ACC112 (cell line): ENCODE measurements around the gene PDGFC.

Source experiments
- H2AFZ ChIP-seq: fragments of 200-600 bp; sonication (generic); one replicate; pipeline ENCODE4 v1.6.0; 2017; ENCODE audit warnings: antibody characterized with exemption, low read length; ENCODE audit not compliant: unreplicated experiment
- H3K27ac ChIP-seq: fragments of 200-600 bp; sonication (generic); 2 replicates; pipeline ENCODE4 v1.5.1; 2014; ENCODE audit warnings: low read depth, mild to moderate bottlenecking, antibody characterized with exemption, low read length, moderate library complexity
- H3K27me3 ChIP-seq: fragments of 200-600 bp; sonication (generic); 2 replicates; pipeline ENCODE4 v1.6.1; 2014; ENCODE audit warnings: mild to moderate bottlenecking, antibody characterized with exemption, low read length, moderate library complexity, mixed read lengths; ENCODE audit not compliant: insufficient read depth
- H3K36me3 ChIP-seq: fragments of 200-600 bp; sonication (generic); 2 replicates; pipeline ENCODE4 v1.6.1; 2016; ENCODE audit warnings: mild to moderate bottlenecking, antibody characterized with exemption, low read length, moderate library complexity, mixed read lengths; ENCODE audit not compliant: insufficient read depth
- H3K4me1 ChIP-seq: fragments of 200-600 bp; sonication (generic); one replicate; pipeline ENCODE4 v1.6.1; 2016; ENCODE audit warnings: low read length, mixed read lengths; ENCODE audit not compliant: insufficient read depth, unreplicated experiment, control insufficient read depth
- H3K4me3 ChIP-seq: fragments of 200-600 bp; sonication (generic); 2 replicates; pipeline ENCODE4 v1.5.1; 2014; ENCODE audit warnings: mild to moderate bottlenecking, low read depth, low read length
- H3K79me2 ChIP-seq: fragments of 200-600 bp; sonication (generic); one replicate; pipeline ENCODE4 v1.6.0; 2016; ENCODE audit warnings: low read length; ENCODE audit not compliant: control insufficient read depth, unreplicated experiment, insufficient read depth

The PDGFC gene

DNA sequence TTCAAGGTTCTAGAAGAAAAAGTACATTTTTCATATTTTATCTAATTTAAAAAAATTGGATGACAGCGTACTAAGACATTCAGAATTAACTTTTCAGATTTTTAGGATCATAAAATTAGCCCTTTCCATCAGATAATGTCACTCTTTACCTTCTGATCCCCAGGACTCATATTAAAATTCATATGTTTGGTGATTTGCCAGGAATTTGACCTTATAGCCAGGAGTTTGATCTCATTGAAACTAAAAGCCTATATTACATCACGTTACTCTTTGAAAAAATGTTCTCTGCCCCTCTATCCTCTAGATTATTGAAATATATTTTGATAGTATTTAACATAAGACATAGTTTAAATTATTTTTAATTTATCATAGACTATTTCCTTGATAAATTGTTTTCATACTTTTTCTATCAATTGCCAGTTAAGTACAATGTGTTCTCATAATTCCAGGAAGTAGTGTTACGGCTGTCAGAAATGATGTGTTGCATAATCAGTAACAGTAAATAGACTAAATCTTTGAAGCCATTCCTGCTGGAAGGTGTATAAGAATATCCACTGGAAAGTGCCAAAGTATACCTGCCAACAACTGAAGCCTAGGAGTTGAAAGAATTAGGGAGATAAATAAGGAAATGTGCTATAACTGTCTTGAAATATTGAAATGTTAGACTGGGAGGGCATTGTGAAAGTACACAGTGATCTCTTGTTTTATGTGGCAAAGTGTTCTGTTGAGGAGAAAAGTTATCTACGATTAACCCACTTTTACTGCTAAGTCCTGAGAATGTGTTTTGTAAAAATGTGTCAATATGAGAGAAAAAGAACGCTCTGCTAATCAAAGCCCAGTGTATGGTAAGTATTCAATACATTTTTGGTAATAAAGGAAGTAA is 32.9 kb upstream of the PDGFC start:
- peak overlapping the region; percentile 84 for H3K27ac ChIP-seq
- no peaks in the 10 kb centered on the region for H3K36me3 ChIP-seq
- peak overlapping the region; percentile 53; the same call in 1 of the 2 replicates for H3K4me3 ChIP-seq
- peak overlapping the region; percentile 87 for H2AFZ ChIP-seq
- H3K79me2 ChIP-seq = no peaks in the 10 kb centered on the region
- H3K27me3 ChIP-seq = no peaks in the 10 kb centered on the region
- H3K4me1 ChIP-seq = peaks cover 36% of the 10 kb centered on the region

DNA sequence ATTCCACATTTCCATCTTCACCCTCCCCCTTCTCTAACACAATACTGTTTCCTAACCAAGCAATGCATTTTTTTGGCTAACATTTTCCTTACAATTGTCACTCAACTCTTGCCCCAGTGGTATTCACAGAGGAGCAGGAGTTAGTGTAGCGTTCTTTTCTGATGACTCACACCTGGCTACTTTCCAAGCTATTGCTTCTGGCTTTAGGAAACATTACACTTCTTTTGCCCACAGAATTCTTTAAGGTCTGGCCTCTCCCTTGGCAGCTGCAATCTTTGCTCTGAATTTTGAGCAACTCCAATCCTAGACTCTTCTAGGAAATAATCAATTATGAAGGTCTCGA is 27.5 kb upstream of the PDGFC start:
- Histone ChIP-seq H3K36me3 (no peaks in the 10 kb centered on the region), H2AFZ (peak overlapping the region; percentile 19), H3K27ac (peak overlapping the region; percentile 61), H3K4me3 (peak overlapping the region; percentile 41; the same call in 1 of the 2 replicates), H3K27me3 (no peaks in the 10 kb centered on the region), H3K4me1 (peaks cover 35% of the 10 kb centered on the region), H3K79me2 (no peaks in the 10 kb centered on the region)

DNA sequence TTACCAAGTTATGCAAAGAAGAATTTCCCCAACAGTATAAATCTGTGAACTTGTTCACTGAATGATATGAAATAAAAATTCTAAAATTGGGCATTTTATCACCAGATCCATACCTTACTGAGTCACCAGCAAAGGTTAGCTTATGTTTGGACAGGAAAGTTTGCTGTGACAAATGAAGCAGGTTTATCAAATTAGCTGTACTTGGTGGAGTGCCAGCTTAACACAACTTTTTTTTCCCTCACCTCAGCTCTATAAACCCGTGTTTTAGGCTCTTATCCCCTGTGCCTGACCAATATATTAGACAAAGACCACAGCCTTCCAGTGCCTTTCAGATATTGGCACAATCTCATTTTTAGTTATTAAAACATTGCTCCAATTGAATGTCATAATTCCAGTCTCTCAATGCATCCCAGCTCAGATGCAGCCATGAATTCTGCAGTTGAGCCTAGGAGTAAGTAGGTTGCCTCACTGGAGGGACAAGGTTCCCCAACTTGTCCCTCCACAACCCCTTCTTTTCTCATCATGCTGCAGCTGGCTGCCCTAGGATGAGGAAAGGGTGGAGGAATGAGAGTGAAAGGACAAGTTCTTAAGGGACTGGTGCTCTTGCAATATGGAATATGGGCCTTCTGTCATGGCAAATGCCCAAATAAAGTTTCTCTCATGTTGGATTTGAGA is 27.0 kb upstream of the PDGFC start:
- Histone ChIP-seq H3K27me3 (no peaks in the 10 kb centered on the region), H3K27ac (peak overlapping the region; percentile 48), H2AFZ (peak overlapping the region; percentile 23), H3K79me2 (no peaks in the 10 kb centered on the region), H3K4me1 (peaks cover 30% of the 10 kb centered on the region), H3K4me3 (0 out of 2 replicates have a peak overlapping the region, but pooled peaks have one; percentile 1), H3K36me3 (no peaks in the 10 kb centered on the region)

DNA sequence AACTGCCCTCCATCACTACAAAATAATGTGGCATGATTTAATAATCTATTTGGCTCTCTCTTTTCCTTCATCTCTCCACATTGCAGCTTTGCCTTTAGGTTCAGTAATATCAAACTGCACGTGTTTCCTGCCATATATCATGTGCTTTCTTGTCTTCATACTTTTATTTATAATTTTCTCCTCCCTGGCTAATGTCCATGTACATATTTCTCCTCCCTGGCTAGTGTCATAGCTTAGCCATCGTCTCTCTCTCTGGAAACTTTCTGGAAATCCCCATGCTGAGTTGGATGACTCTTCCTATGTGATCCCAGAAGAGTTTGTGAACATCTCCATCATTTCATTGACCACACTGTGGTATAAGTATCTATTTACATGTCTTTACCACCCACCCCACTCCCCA is 21.3 kb upstream of the PDGFC start:
- no peaks in the 10 kb centered on the region for H3K79me2 ChIP-seq
- no peak overlapping the region for H3K4me3 ChIP-seq

DNA sequence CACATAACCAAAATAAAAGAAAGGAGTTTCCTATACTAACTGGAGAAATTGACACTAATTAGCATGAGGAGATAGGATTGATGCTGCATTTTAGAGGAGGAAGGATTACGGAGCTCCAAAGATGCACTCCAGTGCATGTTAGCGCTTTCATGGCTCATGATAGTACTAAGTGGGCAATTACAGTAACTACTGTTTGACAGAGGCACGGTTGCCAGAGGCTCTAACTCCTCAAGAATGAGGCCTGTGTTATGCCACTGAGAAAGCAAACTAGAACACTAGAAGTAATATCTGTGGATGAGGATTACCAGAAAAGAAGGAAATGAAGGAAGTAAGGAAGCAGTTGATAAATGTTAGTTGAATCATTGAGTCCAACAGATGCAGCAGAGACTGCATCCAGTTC is 19.6 kb upstream of the PDGFC start:
- H3K4me1 ChIP-seq = peaks cover 11% of the 10 kb centered on the region
- peaks cover 4% of the 10 kb centered on the region; the same call in 1 of the 2 replicates for H3K36me3 ChIP-seq
- H3K27ac ChIP-seq = no peak overlapping the region
- H3K79me2 ChIP-seq = no peaks in the 10 kb centered on the region
- H3K4me3 ChIP-seq = no peak overlapping the region
- H3K27me3 ChIP-seq = no peaks in the 10 kb centered on the region
- H2AFZ ChIP-seq = no peak overlapping the region

More for the DNA sequence above, 21.3 kb upstream of the PDGFC start:
- Histone ChIP-seq H3K27me3 (no peaks in the 10 kb centered on the region), H3K27ac (no peak overlapping the region), H3K36me3 (peaks cover 4% of the 10 kb centered on the region; the same call in 1 of the 2 replicates), H3K4me1 (peaks cover 11% of the 10 kb centered on the region), H2AFZ (peak overlapping the region; percentile 80)

DNA sequence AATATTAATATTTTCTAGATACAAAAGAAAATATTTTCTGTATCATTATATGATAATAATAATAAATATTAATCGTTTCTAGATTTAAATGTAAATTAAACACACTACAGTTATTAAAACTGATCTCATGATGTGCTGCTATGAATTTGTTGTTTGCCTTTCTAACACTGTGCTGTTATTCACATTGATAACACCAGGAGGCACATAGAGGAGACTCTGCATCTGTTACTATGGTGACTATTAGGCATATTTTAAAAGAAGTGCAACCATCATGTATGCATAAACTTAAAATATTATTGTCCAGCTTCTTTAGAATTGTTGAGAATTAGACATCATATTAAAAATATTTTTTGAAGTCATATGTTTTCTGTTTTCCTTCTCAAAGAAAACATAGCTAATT is 11.8 kb upstream of the PDGFC start:
- Histone ChIP-seq H2AFZ (no peak overlapping the region), H3K27me3 (no peaks in the 10 kb centered on the region), H3K36me3 (no peaks in the 10 kb centered on the region), H3K27ac (no peak overlapping the region), H3K79me2 (no peaks in the 10 kb centered on the region), H3K4me1 (peaks cover 12% of the 10 kb centered on the region), H3K4me3 (no peak overlapping the region)

- no peaks in the 10 kb centered on the region for H3K27me3 ChIP-seq
- no peak overlapping the region for H2AFZ ChIP-seq
- no peak overlapping the region for H3K4me3 ChIP-seq
- H3K27ac ChIP-seq = no peak overlapping the region
- H3K4me1 ChIP-seq = peaks cover 33% of the 10 kb centered on the region
- no peaks in the 10 kb centered on the region for H3K36me3 ChIP-seq
- H3K79me2 ChIP-seq = no peaks in the 10 kb centered on the region
Measured at GRCh38 chr4:156981262-156981769, 9.7 kb upstream of the PDGFC start.

DNA sequence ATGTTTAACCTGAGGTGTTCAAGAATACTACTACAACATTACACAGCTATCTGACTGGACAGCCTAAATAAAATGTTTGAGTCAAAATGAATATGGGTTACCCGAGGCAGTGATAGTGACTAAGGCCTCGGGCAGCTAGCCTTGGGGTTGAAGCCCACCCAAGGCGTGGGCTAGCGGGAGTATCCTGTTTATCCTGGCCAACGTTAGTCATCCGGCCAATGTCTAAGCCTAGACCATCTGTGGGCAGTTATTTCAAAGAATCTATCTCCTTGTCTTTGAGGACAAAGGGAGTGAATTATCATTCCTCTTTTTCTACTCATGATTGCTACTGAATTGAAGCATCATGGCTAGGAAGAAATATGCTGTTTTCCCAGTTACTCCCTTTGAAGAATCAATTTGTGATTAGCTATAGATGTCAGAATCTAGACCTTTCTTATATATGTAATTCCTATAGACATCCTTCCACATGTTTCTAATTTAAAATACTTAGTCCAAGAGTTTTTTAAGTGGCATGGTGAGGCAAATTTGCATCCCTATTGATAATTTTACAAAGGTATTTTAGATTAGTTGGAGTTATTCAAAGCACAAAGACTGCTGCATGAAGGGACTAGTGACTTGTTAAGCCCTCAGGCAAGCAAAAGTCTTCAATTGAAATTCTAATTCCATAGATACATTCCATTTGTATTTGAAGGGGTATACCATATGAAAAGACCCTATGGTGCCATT is 6.0 kb upstream of the PDGFC start:
- peak overlapping the region; percentile 76 for H3K27ac ChIP-seq
- no peaks in the 10 kb centered on the region for H3K27me3 ChIP-seq
- peak overlapping the region; percentile 58 for H2AFZ ChIP-seq
- peak overlapping the region; percentile 35 for H3K4me3 ChIP-seq
- H3K36me3 ChIP-seq = no peaks in the 10 kb centered on the region
- no peaks in the 10 kb centered on the region for H3K79me2 ChIP-seq
- H3K4me1 ChIP-seq = peaks cover 60% of the 10 kb centered on the region

DNA sequence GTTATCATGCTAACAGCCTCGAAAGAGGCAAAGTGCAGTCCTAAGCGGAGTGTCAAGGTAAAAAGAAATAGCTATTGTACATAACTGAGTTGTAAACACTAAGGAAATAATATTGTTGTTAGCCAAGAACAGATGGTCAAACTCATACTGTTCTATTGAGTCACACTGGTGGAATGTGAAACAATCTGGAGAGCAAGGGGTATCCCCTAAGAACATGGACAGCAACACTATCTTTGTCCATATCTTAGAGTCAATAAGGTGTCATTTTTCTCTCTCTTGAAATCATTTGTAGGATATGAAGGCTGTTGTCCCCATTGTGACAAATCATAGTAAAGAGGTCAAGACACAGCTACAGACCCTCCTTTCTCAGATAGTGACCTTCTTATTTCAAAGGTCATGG is 4.5 kb upstream of the PDGFC start:
- Histone ChIP-seq H2AFZ (peak overlapping the region; percentile 55), H3K4me1 (peaks cover 57% of the 10 kb centered on the region), H3K27me3 (no peaks in the 10 kb centered on the region), H3K79me2 (no peaks in the 10 kb centered on the region), H3K36me3 (no peaks in the 10 kb centered on the region), H3K27ac (peak overlapping the region; percentile 76), H3K4me3 (peak overlapping the region; percentile 34; the same call in 1 of the 2 replicates)

DNA sequence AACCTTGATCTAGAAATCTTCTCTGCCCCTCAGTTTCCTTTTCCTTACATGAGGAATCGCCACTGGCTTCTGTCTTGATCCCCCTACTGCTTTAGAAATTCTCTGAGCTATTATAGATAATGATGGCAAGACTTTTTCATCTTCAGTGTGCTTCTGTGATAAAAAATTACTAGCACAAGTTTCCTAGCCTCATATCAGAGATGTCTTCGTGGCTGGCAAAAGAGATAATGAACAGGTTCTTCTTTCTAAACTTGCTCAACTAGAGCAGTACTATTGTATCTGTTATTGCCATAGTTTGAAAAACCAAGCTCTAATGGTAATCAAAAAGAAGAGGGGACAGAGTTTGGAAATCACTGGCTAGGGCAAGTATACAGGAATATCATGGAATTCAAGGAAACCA is 4.1 kb upstream of the PDGFC start:
- peak overlapping the region; percentile 19; the same call in 1 of the 2 replicates for H3K4me3 ChIP-seq
- H3K36me3 ChIP-seq = no peaks in the 10 kb centered on the region
- H3K27me3 ChIP-seq = no peaks in the 10 kb centered on the region
- H3K27ac ChIP-seq = peak overlapping the region; percentile 76
- peaks cover under 1% of the 10 kb centered on the region for H3K79me2 ChIP-seq
- H3K4me1 ChIP-seq = peaks cover 56% of the 10 kb centered on the region
- H2AFZ ChIP-seq = peak overlapping the region; percentile 55
